Breast epithelium (tissue), 3 donors: ENCODE results near the gene BID.

ENCODE experiments used
- POLR2A ChIP-seq: fragments of 450-650 bp; IDR thresholded peaks from one replicate; pipeline ENCODE4 v1.6.1; 2016; ENCODE audit warnings: antibody characterized with exemption, mild to moderate bottlenecking, moderate library complexity
- TF ChIP-seq, protein P1 (sequence below), 3 donors: fragments of 450-650 bp; IDR thresholded peaks; one replicate each; pipeline ENCODE4 v1.5.1; 2016 to 2017; ENCODE audit warnings: antibody characterized with exemption in 3 of 3, mild to moderate bottlenecking in 3 of 3, moderate library complexity in 3 of 3

GRCh38 chr22:17803609-17804270 is 29.5 kb upstream of the BID start:
- TF ChIP-seq, protein P1, sequence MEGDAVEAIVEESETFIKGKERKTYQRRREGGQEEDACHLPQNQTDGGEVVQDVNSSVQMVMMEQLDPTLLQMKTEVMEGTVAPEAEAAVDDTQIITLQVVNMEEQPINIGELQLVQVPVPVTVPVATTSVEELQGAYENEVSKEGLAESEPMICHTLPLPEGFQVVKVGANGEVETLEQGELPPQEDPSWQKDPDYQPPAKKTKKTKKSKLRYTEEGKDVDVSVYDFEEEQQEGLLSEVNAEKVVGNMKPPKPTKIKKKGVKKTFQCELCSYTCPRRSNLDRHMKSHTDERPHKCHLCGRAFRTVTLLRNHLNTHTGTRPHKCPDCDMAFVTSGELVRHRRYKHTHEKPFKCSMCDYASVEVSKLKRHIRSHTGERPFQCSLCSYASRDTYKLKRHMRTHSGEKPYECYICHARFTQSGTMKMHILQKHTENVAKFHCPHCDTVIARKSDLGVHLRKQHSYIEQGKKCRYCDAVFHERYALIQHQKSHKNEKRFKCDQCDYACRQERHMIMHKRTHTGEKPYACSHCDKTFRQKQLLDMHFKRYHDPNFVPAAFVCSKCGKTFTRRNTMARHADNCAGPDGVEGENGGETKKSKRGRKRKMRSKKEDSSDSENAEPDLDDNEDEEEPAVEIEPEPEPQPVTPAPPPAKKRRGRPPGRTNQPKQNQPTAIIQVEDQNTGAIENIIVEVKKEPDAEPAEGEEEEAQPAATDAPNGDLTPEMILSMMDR (IDR thresholded peaks at IDR 0.05): no peak
- no peak for TF ChIP-seq POLR2A
